ENCODE results near the gene TMEM187. TPM values are rescaled to one million over a fixed set of nuclear protein-coding genes. Genes with fewer than 3 reads are reported as not detected.

The TMEM187 gene
- total and polyA plus RNA-seq, 2 donors (not counting 3 experiments of a cell fraction or from before 2014, with no cell fraction given): 2.6 to 15.7 TPM

GRCh38 chrX:153984351-153985178, 12.0 kb downstream of the TMEM187 start:
- Histone ChIP-seq H2AFZ (ENCODE audit: low read depth, low read length) (peak overlapping the region; percentile 81), H3K9me3 (replicated peaks; ENCODE audit: control insufficient read depth, insufficient read depth, low read length) (no peaks in the 10 kb centered on the region), H3K4me3 (replicated peaks in 1 of 3; ENCODE audit: insufficient read depth in 1 of 3, low read depth in 1 of 3, low read length in 3 of 3) (no peak overlapping the region), H3K27ac (ENCODE audit: insufficient read depth, low read depth, low read length) (peak overlapping the region; percentile 30), H3K36me3 (ENCODE audit: control insufficient read depth in 2 of 2, extremely low read depth in 1 of 2, insufficient read depth in 2 of 2, low read length in 2 of 2) (no peaks in the 10 kb centered on the region), H3K79me2 (ENCODE audit: control insufficient read depth, insufficient read depth, low read length) (no peaks in the 10 kb centered on the region), H3K9me1 (replicated peaks; ENCODE audit: control insufficient read depth, extremely low read depth, insufficient read depth, low read length) (no peaks in the 10 kb centered on the region), H3K27me3 (ENCODE audit: control insufficient read depth in 2 of 2, insufficient read depth in 2 of 2, low read length in 2 of 2) (no peaks in the 10 kb centered on the region), H3K4me2 (ENCODE audit: insufficient read depth, low read length) (peak overlapping the region; percentile 17), H3K9ac (replicated peaks; ENCODE audit: extremely low read depth, insufficient read depth, low read length) (no peak overlapping the region), H4K20me1 (replicated peaks; ENCODE audit: control insufficient read depth, extremely low read depth, insufficient read depth, low read length) (no peaks in the 10 kb centered on the region), H3K4me1 (ENCODE audit: control insufficient read depth, extremely low read depth, insufficient read depth, low read length) (peaks cover 10% of the 10 kb centered on the region)
- dilution Hi-C loops (cut with MboI; ENCODE audit: extremely low pct_ligation_motif_present, low sequenced_read_pairs) (no loop called here), intact Hi-C loops (cut with micrococcal nuclease) (loop anchor here (1.0 kb wide), 1 partner anchor 11 kb away; no protein-coding TSS in a partner anchor)
- no TSS peak for BruUV-seq (replicated peaks)
- CTCF ChIA-PET: interaction anchor here (0.6 kb wide), 1 partner anchor 29 kb away, joined by 4 read pairs; no protein-coding TSS in a partner anchor
- no peak for FAIRE-seq
- TF ChIP-seq JUN (IDR thresholded peaks at IDR 0.05; ENCODE audit: borderline replicate concordance, insufficient read depth, insufficient read length, low read depth) (no peak), FOS (IDR thresholded peaks at IDR 0.05; ENCODE audit: borderline replicate concordance, insufficient read depth, low read length) (no peak), MAX (IDR thresholded peaks at IDR 0.05; ENCODE audit: insufficient read depth, insufficient read length) (no peak), POLR2AphosphoS5 (IDR thresholded peaks at IDR 0.05; ENCODE audit: insufficient read depth, low read depth, low read length) (no peak), EZH2 (IDR thresholded peaks at IDR 0.05; ENCODE audit: borderline replicate concordance, low read depth, low read length, severe bottlenecking) (no peak), POLR2A (IDR thresholded peaks at IDR 0.05; ENCODE audit: low read depth, low read length) (no peak), MYC (IDR thresholded peaks at IDR 0.05; ENCODE audit: low read depth, low read length) (no peak), GATA2 (IDR thresholded peaks at IDR 0.05; ENCODE audit: insufficient read depth, insufficient read length, low read depth, low read length) (no peak)
- TF ChIP-seq, protein P1, sequence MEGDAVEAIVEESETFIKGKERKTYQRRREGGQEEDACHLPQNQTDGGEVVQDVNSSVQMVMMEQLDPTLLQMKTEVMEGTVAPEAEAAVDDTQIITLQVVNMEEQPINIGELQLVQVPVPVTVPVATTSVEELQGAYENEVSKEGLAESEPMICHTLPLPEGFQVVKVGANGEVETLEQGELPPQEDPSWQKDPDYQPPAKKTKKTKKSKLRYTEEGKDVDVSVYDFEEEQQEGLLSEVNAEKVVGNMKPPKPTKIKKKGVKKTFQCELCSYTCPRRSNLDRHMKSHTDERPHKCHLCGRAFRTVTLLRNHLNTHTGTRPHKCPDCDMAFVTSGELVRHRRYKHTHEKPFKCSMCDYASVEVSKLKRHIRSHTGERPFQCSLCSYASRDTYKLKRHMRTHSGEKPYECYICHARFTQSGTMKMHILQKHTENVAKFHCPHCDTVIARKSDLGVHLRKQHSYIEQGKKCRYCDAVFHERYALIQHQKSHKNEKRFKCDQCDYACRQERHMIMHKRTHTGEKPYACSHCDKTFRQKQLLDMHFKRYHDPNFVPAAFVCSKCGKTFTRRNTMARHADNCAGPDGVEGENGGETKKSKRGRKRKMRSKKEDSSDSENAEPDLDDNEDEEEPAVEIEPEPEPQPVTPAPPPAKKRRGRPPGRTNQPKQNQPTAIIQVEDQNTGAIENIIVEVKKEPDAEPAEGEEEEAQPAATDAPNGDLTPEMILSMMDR (IDR thresholded peaks at IDR 0.05; ENCODE audit: extremely low read depth in 1 of 2, insufficient read depth in 1 of 2, low read depth in 1 of 2, low read length in 2 of 2): no peak
- DNase-seq (ENCODE audit: low read depth, low spot score): no peak
- POLR2A ChIA-PET: no interaction called here

Data from endothelial cell of umbilical vein (primary cell).